Measurements from ENCODE around the gene GPR183. TPM values are rescaled to one million over a fixed set of nuclear protein-coding genes. Genes with fewer than 3 reads are reported as not detected.

GPR183 gene
- total and polyA plus RNA-seq, 10 of the 15 experiments (the other 5 are each of a cell fraction or from before 2014, with no cell fraction given): 134 to 669 (median 225) TPM

- no peak overlapping the region for H3K4me2 ChIP-seq (ENCODE audit: control insufficient read depth, insufficient read depth)
- no peak overlapping the region for H2AFZ ChIP-seq (ENCODE audit: control insufficient read depth, low read depth, low read length)
- RAD21 ChIA-PET (ENCODE audit: unreplicated experiment): interaction anchor here (0.6 to 2.4 kb wide), 5 partner anchors 13 to 77 kb away, joined by 3 to 24 read pairs (median 5); partner anchors contain the start of gene GPR18
- SMC1A ChIA-PET (ENCODE audit: uncharacterized antibody, unreplicated experiment): interaction anchor here (1.7 to 2.9 kb wide), 4 partner anchors 20 to 147 kb away, joined by 8 to 33 read pairs (median 15); no protein-coding TSS in a partner anchor
- H3K27ac ChIP-seq (ENCODE audit: control insufficient read depth, insufficient read depth): peak overlapping the region; percentile 67; the same call in 1 of the 2 replicates
- CTCF ChIA-PET: interaction anchor here (1.4 to 1.8 kb wide), 2 partner anchors 77 to 113 kb away, joined by 4 to 5 read pairs; no protein-coding TSS in a partner anchor
- BruUV-seq (replicated peaks): no TSS peak
- WGBS (ENCODE audit: insufficient coverage, insufficient replicate concordance, low lambda C conversion rate, missing lambda C conversion rate): 82% methylated on average over 7 of the region's 7 CpGs
- peaks cover 37% of the 10 kb centered on the region for H3K79me2 ChIP-seq (ENCODE audit: control insufficient read depth, insufficient read depth, low read length)
- H4K20me1 ChIP-seq (ENCODE audit: control insufficient read depth, insufficient read depth): no peaks in the 10 kb centered on the region
- TF ChIP-seq CUX1 (IDR thresholded peaks at IDR 0.05; ENCODE audit: insufficient replicate concordance, low read depth, low read length): no peak
- TF ChIP-seq USF1 (IDR thresholded peaks at IDR 0.05; ENCODE audit: borderline replicate concordance, extremely low read length, insufficient read depth, low read depth, low read length): peak; percentile 37
- peaks cover 1 to 4% of the 10 kb centered on the region in 2 experiments; a peak in 3 of 4 replicates for H3K36me3 ChIP-seq (ENCODE audit: control insufficient read depth in 2 of 2, insufficient read depth in 2 of 2, low read length in 1 of 2)
- DNase-seq (ENCODE audit: low read depth, low spot score): no peak
- intact Hi-C loops (cut with micrococcal nuclease; ENCODE audit: unreplicated experiment) (loop anchor here (2.0 kb wide), 1 partner anchor 19 kb away; no protein-coding TSS in a partner anchor), in situ Hi-C loops (cut with MboI) (no loop called here)
- H3K9me3 ChIP-seq (replicated peaks; ENCODE audit: control insufficient read depth, insufficient read depth, low read length): no peaks in the 10 kb centered on the region
- no peak overlapping the region for H3K4me3 ChIP-seq
- ATAC-seq: 0 out of 3 replicates have a peak, but pooled peaks have one; percentile 1
- POLR2A ChIA-PET: no interaction called here
- peaks cover 36% of the 10 kb centered on the region for H3K4me1 ChIP-seq (ENCODE audit: control insufficient read depth, insufficient read depth, low read length)
- no peak overlapping the region for H3K9ac ChIP-seq (ENCODE audit: control insufficient read depth, insufficient read depth, low read length)
- no peaks in the 10 kb centered on the region for H3K27me3 ChIP-seq (replicated peaks in 1 of 2; ENCODE audit: control insufficient read depth in 2 of 2, insufficient read depth in 2 of 2, low read length in 1 of 2)
- no peak for FAIRE-seq
These were observed 17.4 kb downstream of the GPR183 start for GRCh38 chr13:99289674-99290337.

Measured in GM12878 (cell line).